ENCODE data around the gene ELL.
A peak's percentile ranks its signal among the peaks of the same experiment; 100 is the strongest.

The ELL gene

DNA sequence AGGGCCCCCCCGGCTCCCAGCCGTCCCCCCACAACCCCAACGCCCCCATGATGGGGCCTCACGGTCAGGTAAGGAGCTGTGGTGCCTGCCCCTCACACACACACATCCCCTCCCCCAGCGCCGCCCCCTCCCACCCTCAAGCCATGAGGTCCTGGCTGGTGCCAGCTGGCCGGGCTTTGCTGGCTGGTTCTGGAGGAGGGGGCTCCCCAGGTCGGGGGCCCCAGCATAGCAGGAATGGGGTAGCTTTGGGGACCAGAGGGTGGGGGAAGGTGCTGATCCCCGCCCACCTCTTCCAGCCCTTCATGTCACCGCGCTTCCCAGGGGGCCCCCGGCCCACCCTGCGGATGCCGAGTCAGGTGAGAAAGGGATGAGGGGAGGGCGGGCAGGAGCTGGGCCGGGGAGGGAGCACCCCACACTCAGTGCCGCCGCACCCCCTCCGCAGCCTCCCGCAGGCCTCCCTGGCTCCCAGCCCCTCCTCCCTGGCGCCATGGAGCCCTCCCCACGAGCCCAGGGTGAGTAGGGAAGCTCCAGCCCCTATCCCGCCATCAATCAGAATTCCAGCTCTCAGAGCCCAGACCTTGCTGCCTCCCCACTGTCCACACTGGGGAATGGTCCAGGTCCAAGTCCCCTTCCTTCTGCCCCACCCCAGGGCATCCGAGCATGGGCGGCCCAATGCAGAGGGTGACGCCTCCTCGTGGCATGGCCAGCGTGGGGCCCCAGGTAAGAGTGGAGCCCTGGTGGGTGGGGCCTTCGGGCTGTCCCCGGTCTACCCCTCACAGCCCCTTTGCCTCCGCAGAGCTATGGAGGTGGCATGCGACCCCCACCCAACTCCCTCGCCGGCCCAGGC lies 90.3 kb downstream of the ELL start:
- DNase-seq, result no peak

DNA sequence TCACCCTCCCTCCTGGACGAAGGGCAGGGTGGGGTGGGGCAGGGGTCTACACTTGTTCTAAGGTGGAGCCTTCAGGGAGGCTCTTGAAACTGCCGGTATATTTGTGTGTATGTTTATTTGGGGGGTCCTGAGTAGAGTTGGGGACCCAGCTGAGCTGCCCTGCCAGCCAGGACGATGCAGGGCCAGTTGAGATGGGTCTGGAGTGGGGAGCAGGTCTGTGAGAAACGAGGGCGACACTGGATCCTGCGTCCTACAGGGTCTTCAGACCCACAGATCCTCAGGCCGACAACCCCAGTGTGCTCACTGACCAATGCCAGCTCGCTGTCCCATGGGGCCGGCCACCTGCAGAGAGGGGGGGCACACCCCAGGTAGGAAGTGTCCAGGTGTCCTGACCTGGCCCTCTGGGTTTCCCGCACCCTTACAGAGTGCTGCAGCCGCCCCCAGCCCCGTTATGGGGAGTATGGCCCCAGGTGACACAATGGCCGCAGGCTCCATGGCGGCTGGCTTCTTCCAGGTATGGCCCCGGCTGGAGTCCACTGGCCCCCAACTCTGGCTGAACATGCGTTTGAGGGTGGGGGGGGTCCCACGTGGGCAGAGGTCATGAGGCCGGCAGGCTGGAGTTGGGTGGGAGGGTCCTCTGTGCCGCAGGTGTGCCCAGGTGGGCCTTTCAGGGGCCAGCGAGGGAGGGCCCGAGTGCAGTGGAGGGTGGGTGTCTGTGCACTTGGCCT lies 91.3 kb downstream of the ELL start:
- no peak for DNase-seq

DNA sequence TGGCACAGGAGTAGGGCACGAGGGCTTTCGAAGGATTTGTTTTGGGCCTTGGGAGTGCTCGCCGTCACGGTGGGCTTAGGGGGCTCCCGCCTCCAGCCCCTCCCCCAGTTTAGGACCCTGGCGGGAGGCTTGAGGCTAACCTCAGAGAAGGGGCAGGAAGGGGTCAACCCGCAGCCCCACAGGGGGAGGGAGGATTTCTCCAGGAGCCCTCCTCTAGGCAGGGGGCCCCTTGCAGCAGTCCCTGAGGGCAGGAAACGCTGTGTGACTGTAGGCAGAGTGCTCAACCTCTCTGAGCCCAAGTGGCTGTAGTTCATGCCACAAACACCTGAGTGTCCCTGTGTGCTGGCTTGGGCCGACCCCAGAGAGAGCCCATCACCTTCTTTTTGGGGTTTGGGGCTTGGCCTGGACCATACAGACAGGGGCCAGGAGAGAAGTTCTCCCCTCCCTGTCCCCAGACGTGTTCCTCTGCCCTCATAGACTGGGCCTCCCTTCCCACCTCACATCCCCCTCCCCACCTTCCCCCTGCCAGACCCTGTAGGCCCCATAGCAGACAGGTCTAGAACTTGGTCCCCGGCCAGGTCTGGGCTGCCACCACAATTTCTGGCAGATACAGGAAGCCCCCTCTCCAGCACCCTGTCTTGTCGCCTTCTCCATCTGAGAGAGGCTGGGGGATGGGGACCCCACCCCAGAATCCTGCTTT lies 92.0 kb downstream of the ELL start:
- DNase-seq, result no peak

DNA sequence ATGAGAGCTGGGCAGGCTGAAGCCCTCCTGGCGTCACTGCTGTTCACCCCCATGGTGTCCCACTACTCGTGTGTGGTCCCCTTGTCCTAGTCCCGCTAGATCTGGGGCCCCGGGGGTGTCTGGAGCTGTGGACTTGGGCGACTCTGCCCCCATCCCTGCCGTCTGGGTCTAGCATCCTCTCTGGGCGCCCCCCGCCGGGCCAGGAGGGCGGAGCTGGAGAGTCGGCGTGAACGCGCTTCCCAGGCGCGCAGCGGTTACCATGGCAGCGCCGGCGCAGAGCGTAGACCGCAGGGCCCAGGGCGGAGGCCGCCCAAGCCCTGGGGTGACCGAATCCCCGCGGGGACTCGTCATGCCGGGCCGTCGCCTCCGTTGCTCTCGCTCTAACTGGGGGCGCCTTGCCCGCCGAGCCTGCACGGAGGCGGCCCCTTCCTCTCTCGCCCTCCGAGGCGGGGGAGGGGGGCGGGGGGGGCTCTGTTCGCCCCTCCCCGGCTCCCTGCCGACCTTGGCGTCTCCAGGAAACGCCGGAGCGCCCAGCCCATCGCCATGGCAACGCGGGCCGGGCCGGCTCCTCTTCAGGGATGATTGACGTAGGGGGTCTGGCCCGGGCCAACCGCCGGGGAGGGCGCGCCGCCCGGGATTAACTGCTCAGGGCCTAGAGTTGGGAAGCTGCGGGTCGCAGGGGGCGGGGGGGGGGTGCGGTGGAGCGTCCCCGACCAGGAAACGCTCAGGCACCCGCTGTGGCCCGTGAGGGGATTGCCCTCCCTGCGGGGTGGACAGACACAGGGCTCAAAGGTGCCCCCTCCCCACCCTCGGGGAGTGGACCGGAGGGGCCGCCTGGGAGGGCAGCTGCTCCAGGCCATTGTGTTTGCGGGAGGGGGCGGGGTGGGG lies 92.8 kb downstream of the ELL start:
- peak; percentile 80 for DNase-seq

DNA sequence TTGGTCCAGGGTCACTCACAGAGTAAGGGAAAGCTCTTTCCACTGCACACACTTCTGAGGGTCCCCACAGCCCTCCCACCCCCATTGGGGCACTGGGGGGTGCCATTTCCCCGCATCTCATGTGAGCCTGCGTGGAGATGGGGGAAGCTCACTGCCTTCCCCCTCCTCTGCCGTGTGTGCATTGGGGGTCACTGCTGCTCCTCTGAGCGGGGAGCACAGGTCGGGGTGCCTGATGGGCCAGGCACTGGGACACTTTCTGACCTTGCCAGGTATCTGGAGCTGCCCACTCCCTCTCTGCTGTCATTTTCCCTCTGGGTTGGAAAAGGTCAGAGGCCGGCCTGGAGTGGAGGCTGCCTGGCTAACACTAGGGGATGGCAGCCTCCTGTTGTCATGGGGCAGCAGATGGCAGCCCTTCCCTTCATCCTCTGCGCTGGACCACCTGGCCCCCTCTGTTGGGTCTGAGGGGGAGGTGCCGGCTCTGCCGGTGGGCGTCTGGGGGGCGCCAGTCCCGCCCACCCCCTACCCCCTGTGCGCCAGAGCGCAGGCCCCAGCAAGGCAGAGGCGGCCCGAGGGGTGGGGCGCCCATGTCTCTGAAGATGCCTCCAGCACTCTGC lies 93.6 kb downstream of the ELL start:
- DNase-seq, result no peak

DNA sequence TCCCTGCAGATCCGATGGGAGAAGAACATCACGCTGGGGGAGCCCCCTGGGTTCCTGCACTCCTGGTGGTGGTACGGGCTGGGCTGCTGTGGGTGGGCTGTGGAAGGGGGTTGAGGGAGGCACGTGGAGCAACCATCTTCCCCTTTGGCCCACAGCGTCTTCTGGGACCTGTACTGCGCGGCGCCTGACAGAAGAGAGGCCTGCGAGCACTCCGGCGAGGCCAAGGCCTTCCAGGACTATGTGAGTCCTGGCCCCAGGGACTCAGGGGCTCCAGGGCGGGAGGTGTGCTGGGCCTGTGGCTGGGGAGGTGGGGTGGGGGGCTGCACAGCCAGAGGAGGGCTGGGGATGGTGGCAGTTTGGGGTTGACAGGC lies 94.1 kb downstream of the ELL start:
- no peak for DNase-seq

DNA sequence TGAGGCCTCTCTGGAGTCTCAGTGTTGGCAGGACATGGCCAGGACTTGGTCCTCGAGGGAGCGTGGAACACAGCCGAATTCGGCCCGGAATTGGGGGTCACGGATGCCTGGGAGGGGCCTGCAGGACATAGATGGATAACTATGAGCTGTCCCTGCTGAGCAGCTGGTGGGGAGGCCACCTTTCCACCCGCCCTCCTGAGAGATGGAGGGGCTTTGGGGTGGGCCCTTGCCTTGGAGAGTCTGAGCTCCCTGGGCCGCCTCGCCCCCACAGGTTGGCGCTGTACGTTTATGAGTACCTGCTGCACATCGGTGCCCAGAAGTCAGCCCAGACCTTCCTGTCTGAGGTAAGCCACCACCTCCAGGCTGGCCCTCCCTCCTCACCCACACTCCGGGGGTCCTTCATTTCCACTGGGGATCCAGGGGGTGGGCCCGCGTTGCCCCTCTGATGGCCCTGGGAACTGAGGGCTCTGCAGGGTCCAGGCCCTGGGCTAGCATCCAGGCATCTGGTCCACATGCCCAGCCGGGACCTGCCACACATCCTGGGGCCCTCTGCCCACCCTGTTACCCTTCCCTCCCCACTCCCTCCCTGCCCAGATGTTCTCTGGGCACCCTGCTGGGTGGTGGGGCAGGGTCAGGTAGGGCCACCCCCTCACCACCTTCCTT lies 94.7 kb downstream of the ELL start:
- DNase-seq, result no peak

DNA sequence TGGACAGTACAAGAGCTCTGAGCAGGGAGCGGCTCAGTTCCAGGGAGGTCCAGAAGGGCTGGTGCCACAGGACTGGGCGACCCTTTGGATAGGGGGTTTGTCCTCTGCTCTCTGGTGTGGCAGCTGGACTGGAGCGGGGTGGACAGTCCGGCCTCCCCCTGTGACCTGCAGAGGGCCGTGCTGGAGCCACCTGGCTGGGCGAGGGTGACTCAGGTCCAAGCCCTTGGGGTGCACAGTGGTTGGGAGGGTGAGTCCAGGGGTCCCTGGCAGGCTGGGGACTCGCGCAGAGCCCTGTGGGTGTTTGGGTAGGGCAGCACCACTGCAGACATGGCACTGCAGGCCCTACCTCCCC lies 95.5 kb downstream of the ELL start:
- no peak for DNase-seq

DNA sequence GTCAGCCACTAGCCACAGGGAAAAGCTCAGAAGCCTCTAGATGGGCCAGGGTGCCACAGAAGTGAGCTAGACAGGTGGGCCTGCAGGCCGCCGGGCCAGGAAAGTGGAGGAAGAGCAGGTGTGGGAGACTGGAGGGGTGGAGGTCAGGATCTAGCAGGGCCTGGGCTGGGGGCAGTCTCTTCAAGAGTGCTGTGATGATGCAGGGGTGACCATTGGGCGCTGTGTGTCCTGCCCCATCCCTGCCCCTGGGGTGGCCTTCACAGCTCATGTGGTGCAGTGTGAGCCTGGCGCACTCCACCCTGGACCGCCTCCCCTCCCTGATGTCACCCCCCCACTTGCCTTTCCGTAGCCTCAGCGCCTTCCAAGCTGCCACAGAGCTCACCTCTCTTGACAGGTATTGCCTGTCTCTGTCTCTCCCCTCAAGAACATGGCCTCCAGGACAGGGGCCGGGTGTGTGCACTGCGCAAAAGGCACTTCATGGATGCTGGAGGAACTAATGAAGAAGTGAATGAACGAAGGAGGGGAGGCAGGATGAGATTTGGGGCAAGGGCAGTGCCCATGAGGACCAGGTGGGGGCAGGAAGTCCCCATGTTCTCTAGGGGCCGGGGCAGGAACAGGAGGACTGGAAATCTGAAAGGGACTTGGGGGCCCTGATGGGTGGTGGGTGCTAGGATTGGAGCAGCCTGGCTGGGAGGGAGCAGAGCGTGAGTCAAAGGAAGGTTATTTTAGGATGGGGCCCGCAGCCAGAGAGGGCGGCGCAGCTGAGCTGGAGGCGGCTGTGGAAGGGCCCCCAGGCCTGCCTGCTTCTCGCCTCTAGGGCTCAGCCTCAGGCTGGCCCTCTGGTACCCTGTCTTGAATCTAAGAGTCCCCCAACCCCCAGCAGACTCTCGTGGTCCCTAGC lies 96.1 kb downstream of the ELL start:
- DNase-seq, result no peak

DNA sequence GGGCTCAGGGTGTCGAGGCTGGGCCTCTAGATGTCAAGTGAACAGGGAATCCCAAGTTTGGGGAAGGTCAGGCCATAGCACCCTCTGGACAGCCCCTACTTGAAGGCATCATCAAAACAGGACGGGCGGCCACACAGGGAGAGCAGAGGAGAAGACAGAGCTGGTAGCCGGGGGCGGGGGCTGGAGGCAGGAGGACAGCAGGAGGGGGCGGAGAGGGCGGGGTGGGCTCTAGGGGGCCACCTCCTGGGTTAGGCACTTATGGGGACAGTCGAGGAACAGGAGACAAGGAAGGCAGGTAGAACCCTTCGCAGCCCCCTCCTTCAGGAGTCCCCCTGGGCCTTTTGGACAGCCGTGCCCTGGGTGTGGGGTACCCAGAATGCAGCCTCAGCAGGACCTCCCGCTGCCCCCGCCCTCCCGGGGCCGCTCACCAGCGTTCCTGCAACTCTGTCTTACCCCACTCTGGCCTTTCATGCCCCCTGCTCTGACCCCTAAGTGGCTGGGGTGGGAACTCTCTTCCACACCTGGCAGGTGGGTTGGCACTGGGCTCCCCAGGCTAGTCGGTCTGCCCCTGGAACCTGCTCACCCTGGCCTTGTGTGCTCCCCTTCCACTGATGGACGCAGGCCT lies 96.9 kb downstream of the ELL start:
- no peak for DNase-seq

DNA sequence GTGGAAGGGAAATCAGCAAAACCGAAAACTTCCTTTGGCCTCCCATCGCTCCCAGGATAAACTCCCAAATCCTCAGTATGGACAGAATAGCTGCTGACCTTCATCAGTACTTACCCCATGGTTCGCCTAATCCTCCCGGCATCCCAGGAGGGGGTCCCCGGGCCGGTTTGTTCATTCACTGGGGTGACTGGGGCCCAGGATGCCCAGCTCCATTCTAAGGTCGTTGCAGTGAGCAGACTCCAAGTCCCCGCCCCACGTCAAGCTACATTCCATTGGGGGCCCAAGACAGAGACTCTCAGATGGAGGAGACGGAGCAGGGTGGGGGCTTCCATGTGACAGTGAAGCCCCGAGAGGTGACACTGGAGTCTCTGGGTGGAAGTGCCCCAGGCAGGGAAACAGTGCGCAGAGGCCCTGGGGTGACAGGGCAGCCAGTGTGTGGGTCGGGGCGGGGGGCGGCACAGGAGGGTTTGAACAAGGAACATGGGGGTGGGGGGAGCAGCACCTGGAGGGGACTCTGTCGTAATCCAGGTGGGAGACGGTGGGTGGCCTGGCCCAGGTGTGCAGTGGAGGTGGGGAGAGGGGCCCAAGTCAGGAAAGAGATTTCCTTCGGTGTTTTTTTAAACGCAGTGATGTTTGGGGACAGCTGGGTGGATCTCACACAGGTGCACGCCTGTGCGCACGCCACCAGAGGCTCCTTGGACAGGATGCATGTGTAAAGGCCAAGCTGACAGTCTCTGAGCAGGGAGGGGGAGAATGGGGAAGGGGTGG lies 97.6 kb downstream of the ELL start:
- no peak for DNase-seq

DNA sequence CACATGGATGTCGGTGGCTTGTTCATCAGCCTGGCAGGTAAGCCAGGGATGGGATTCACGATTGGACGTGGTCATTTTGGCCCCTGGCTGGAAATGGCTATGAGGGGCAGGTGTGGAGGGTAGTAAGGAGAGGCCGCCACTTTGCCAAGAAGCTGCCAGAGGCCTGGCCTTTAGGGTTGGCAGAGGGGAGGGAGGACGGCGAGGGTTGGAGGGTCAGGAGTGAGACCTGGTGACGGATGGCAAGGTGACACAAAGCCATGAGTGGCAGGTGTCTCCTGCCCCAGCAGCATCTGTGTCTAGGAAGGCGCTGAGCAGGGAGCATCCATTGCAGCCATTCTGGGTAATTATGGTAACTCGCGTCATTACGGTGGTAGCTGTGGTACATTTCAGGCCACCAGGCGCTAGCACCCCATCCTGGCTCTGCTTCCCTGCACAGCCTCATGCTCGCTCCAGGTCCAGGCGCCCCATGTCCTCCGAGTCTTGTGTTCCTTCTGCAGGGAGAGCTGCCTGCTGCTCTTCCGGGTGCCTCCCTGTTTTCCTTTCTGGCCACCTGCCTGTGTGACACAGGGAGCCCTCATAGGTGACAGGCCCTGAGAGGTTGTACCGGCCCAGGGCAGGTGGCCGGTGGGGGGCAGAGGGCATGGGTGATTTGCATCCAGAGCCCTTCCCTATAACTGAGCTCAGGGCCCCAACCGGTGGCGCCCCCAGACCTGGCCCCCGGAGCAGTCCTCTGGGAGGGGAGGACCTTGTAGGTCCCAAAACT lies 98.4 kb downstream of the ELL start:
- no peak for DNase-seq

DNA sequence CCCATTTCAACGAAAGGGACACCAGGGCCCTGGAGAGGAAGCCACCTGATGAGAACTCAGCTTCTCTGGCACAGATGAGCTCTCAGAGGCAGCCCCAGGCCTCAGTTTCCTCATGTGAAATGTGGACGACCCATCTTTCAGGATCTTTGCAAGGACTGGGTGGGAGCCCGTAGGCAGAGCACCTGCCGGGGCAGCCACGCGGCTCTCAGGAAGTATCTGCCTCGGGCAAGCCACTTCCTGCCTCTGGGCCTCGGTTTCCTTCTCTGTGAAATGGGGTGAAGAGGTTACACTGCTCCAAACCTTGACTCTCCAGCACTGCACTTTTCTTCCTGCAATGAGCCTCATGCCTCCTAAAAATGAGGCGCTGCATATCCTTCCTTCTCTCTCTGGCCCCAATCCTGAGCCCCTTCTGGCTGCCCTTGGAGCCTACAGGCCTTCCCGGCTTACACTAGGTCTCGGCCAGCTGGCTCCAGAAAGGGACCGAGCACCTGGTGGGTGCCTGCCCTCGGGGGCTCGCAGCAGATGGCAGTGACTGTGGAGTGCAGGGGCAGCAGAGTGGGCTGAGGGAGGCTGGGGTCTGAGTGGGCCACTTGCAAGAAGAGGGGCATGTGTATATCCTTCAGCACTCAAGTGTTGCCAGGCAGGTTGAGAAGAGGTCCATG lies 99.2 kb downstream of the ELL start:
- DNase-seq, result peak; percentile 45

DNA sequence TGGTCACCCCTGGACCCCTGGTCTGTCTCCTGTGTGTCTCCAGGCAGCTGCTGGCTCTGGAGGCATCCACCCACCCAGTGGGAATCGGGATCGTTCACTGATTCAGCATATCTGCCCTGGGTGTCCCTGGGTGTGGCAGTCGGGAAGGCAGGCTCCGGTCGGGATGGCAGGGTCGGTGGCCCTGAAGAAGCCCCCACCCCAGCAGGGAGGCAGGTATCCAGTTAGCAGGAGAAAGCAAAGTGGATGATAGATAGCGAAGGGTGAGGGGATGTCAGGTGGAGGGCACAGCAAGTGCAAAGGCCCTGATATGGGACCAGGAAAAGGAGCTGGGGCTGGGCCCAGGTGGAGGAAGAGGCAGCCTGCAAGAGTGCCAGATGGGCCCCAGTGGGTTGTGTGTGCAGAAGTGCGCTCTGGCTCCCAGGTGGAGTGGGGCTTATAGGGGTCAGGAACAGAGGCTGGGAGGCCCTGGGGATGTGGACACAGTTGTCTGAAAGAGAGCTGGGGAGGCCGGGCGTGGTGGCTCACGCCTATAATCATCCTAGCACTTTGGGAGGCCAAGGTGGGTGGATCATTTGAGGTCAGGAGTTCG lies 100.4 kb downstream of the ELL start:
- DNase-seq, result no peak

DNA sequence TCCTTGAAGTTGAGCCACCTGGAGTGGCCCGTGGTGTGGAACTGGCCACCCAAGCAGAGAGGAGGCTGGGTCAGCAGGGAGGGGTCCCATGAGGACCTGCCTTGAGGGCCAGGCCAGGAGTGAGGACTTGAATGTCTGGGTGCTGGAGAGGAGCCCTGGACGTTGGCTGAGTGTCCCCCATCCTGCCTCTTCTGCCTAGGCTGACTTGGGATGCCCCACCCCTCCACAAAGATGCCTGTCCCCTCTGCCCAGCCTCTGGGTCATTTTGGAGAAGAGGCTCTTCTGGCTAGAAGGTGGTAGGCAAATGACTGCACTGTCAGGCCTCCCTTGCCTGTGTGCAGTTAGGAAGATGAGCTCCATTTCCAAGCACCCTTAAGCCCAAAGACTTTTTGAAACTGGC lies 100.9 kb downstream of the ELL start:
- no peak for DNase-seq

DNA sequence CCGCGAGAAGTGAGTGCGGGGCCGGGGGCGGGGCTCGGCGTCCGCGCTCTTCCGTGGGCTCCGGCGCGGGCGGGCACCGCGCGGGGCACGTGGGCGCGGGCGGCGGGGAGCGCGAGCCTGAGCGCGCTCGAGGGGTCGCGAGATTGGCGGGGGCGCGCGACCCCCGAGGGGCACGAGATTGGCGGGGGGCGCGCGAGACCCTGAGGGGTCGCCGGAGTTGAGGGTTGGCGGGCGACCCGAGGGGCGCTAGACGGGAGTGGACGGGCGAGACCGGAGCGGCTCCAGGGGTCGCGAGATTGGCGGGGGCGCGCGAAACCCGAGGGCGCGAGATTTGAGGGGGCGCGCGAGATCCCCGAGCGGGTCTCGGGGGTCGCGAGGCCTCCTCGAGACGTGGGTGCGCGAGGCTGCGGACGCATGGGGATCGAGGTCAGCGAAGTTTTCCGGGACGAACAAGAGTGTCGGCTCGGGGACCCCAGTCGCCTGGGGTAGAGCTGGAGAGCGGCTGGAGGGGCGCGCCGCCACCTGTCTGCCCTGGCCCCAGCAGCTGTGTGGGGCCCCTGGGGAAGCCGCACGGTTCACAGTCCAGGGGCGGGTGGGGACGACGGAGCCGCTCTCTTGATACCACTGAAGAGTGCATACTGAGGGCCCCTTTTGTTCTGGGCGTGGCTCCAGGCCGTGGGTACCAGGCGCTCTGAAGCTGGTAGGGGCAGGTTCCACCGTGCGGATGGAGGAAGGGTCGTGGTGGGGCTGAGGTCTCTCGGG lies 102.0 kb downstream of the ELL start:
- peak; percentile 69 for DNase-seq

DNA sequence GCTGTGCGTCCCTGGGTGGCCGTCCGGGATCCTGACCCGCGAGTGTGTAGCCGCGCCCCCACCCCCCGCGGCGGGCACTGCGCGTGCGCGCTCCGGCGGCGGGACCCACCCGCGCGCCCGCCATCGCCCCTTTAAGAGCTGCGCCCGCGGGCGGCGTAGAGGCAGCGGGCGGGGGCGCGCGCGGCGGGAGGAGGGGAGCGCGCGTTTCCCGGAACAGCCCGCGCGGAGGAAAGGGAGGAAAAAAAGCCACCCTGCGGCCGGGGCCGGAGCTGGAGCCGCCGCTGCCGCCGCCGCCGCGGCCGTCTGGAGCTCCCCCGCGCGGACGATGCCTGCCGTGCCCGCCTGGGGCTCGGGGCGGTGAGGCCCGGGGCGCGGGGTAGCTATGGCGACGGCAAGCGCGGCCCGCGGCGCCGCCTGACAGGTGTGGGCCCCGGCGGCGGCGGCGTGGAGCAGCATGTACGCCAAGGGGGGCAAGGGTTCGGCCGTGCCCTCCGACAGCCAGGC lies 102.6 kb downstream of the ELL start, which contains the start of gene SSBP4:
TSS of gene SSBP4 (plus strand) at position 204 of the 504 bp plus-strand sequence. CDS start at position 455, 251 bp downstream.
- DNase-seq, result peak; percentile 71
